C4-2B (cell line): Measurements from ENCODE around the gene PDK1.

ENCODE experiments used
- H3K27ac ChIP-seq: fragments of 450-650 bp; 2 replicates; pipeline ENCODE4 v1.5.1; 2017
- CTCF ChIP-seq: fragments of 450-650 bp; conservative IDR thresholded peaks from 2 replicates; pipeline ENCODE4 v1.5.1; 2017; ENCODE audit warnings: mild to moderate bottlenecking
- ZFX ChIP-seq: fragments of 450-650 bp; IDR thresholded peaks from 2 replicates; pipeline ENCODE4 v1.6.1; 2017

The PDK1 gene

GRCh38 chr2:172564376-172564775, 8.5 kb downstream of the PDK1 start:
- TF ChIP-seq CTCF: no peak
- TF ChIP-seq ZFX: no peak
- H3K27ac ChIP-seq: no peak overlapping the region

GRCh38 chr2:172571245-172571644, 15.4 kb downstream of the PDK1 start:
- H3K27ac ChIP-seq: no peak overlapping the region
- TF ChIP-seq CTCF (no peak), ZFX (no peak)

- H3K27ac ChIP-seq: no peak overlapping the region
- TF ChIP-seq ZFX (no peak), CTCF (no peak)
Measured at GRCh38 chr2:172572981-172573380, 17.1 kb downstream of the PDK1 start.

- TF ChIP-seq ZFX (no peak), CTCF (no peak)
- no peak overlapping the region for H3K27ac ChIP-seq
Measured at GRCh38 chr2:172574965-172575364, 19.1 kb downstream of the PDK1 start.

GRCh38 chr2:172578054-172578453, 22.2 kb downstream of the PDK1 start:
- no peak overlapping the region for H3K27ac ChIP-seq
- TF ChIP-seq ZFX (no peak), CTCF (no peak)

- no peak overlapping the region for H3K27ac ChIP-seq
- TF ChIP-seq CTCF: no peak
- TF ChIP-seq ZFX: no peak
Measured at GRCh38 chr2:172578860-172579512, 23.1 kb downstream of the PDK1 start.

- no peak overlapping the region for H3K27ac ChIP-seq
- no peak for TF ChIP-seq ZFX
- no peak for TF ChIP-seq CTCF
Measured at GRCh38 chr2:172580544-172580943, 24.7 kb downstream of the PDK1 start.
